ENCODE data around the gene PAN3. TPM values are rescaled to one million over a fixed set of nuclear protein-coding genes. Genes with fewer than 3 reads are reported as not detected.

Gene PAN3
- total and polyA plus RNA-seq, 8 donors = 12.4 to 26.4 (median 16.3) TPM

DNA sequence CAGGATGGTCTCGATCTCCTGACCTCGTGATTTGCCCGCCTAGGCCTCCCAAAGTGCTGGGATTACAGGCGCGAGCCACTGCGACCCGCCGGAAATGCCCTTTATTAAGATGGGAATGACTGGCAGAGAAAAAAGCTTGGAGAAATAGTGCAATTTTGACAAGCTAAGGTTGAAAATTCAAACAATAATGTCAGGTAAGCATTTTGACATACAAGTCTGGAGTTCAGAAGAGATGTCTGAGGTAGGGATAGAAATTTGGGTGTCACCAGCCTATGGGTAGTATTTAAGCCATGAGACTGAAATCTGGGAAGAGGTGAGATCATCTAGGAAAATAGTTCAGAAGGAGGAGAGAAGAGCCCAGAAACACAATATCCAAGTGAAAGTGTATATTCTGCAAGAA lies 17.1 kb upstream of the PAN3 start:
- DNase-seq = no peak
- Histone ChIP-seq H3K27ac (no peak overlapping the region), H3K36me3 (no peaks in the 10 kb centered on the region), H3K4me1 (no peaks in the 10 kb centered on the region), H3K9me3 (no peaks in the 10 kb centered on the region), H3K4me3 (no peak overlapping the region), H3K27me3 (no peaks in the 10 kb centered on the region)
- no peak for FAIRE-seq
- TF ChIP-seq, protein P1, sequence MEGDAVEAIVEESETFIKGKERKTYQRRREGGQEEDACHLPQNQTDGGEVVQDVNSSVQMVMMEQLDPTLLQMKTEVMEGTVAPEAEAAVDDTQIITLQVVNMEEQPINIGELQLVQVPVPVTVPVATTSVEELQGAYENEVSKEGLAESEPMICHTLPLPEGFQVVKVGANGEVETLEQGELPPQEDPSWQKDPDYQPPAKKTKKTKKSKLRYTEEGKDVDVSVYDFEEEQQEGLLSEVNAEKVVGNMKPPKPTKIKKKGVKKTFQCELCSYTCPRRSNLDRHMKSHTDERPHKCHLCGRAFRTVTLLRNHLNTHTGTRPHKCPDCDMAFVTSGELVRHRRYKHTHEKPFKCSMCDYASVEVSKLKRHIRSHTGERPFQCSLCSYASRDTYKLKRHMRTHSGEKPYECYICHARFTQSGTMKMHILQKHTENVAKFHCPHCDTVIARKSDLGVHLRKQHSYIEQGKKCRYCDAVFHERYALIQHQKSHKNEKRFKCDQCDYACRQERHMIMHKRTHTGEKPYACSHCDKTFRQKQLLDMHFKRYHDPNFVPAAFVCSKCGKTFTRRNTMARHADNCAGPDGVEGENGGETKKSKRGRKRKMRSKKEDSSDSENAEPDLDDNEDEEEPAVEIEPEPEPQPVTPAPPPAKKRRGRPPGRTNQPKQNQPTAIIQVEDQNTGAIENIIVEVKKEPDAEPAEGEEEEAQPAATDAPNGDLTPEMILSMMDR (IDR thresholded peaks at IDR 0.05) = no peak
- ATAC-seq = no peak
- intact Hi-C loops (cut with DNase I) = no loop called here
- WGBS, 2 donors = 91 to 92% methylated on average over 8 of the region's 8 CpGs

DNA sequence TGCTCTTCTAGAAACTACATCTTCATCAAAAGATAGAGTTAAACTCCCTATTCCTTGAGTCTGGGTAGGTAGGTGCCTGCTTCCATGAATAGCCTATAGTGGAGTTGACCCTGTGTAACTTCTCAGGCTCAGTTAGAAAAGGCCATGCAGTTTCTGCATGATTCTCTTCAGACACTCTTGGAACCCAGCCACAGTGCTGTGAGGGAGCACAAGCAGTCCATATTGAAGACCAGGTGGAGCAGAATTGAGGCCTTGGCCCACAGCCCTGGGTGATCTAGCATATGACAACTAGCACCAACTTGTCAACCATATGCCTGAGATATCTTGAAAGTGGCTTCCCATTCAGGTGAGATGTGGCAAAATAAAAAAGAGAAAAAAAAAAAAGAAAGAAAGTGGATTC lies 10.3 kb upstream of the PAN3 start:
- no peak for FAIRE-seq
- no peaks in the 10 kb centered on the region for H3K36me3 ChIP-seq
- ATAC-seq = no peak
- no peaks in the 10 kb centered on the region for H3K27me3 ChIP-seq
- no peak for DNase-seq
- H3K4me3 ChIP-seq = no peak overlapping the region
- no peaks in the 10 kb centered on the region for H3K9me3 ChIP-seq
- TF ChIP-seq, protein P1 (IDR thresholded peaks at IDR 0.05) = no peak
- H3K4me1 ChIP-seq = no peaks in the 10 kb centered on the region
- intact Hi-C loops (cut with DNase I) = no loop called here
- no peak overlapping the region for H3K27ac ChIP-seq

GRCh38 chr13:28128926-28129325 lies 9.4 kb upstream of the PAN3 start:
- TF ChIP-seq, protein P1 (IDR thresholded peaks at IDR 0.05) = no peak
- Histone ChIP-seq H3K9me3 (no peaks in the 10 kb centered on the region), H3K4me3 (no peak overlapping the region), H3K27ac (no peak overlapping the region), H3K27me3 (no peaks in the 10 kb centered on the region), H3K36me3 (no peaks in the 10 kb centered on the region), H3K4me1 (no peaks in the 10 kb centered on the region)
- intact Hi-C loops (cut with DNase I) = no loop called here
- ATAC-seq = no peak
- no peak for FAIRE-seq
- DNase-seq = no peak

GRCh38 chr13:28129911-28130693 lies 8.2 kb upstream of the PAN3 start:
- ATAC-seq (peak in 1 of 4 donors; percentile 22), FAIRE-seq (no peak), DNase-seq (no peak)
- Histone ChIP-seq H3K9me3 (no peaks in the 10 kb centered on the region), H3K36me3 (no peaks in the 10 kb centered on the region), H3K4me1 (no peaks in the 10 kb centered on the region), H3K27ac (no peak overlapping the region), H3K27me3 (no peaks in the 10 kb centered on the region), H3K4me3 (no peak overlapping the region)
- TF ChIP-seq, protein P1 (IDR thresholded peaks at IDR 0.05) = no peak
- 44 to 49% methylated on average over 5 of the region's 5 CpGs for WGBS, 2 donors
- intact Hi-C loops (cut with DNase I) = no loop called here

DNA sequence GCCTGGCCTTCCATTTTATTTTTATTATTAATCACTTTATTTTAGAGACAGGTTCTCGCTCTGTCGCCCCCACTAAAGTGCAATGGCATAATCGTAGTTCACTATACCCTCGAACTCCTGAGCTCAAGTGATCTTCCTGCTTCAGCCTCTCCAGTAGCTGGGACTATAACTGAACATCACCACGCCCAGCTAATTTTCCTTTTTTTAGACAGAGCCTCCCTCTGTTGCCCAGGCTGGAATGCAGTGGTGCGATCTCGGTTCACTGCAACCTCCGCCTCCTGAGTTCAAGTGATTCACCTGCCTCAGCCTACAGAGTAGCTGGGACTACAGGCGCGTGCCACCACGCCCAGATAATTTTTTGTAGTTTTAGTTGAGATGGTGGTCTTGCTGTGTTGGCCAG lies 6.7 kb upstream of the PAN3 start:
- TF ChIP-seq, protein P1 (IDR thresholded peaks at IDR 0.05) = no peak
- no peak for FAIRE-seq
- H3K27ac ChIP-seq = no peak overlapping the region
- H3K4me1 ChIP-seq = no peaks in the 10 kb centered on the region
- H3K27me3 ChIP-seq = no peaks in the 10 kb centered on the region
- no peak for DNase-seq
- ATAC-seq = no peak
- no peaks in the 10 kb centered on the region for H3K9me3 ChIP-seq
- 90 to 94% methylated on average over 11 of the region's 11 CpGs for WGBS, 2 donors
- intact Hi-C loops (cut with DNase I) = no loop called here
- no peak overlapping the region for H3K4me3 ChIP-seq
- no peaks in the 10 kb centered on the region for H3K36me3 ChIP-seq
